ENCODE data around the gene PEG3.

Gene PEG3

DNA sequence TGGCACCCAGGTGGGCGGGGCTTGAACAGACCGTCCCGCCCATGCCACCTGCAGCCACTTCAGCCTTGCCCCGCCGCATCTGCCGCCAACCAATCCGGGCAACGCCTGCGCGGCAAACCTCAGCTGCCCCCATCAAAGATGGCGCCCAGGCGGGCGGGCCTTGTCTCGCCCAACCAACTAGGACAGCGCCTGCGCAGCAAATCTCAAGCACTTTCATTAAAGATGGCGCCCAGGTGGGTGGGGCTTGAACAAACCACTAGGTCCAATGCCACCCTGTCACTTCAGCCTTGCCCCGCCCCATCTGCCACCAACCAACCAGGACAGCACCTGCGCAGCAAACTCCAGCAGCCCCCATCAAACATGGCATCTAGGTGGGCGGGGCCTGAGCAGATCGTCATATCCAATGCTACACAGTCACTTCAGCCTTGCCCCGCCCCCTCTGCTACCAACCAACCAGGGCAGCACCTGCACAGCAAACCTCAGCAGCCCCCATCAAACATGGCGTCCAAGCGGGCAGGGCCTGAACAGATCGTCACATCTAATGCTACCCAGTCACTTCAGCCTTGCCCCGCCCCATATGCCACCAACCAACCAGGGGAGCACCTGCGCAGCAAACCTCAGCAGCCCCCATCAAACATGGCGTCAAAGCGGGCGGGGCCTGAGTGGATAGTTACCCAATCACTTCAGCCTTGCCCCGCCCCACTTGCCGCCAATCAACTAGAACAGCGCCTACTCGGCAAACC lies 1.4 kb downstream of the PEG3 start:
- DNase-seq = no peak

- no peak for DNase-seq
Measured at GRCh38 chr19:56838024-56838908, 2.3 kb downstream of the PEG3 start.

- DNase-seq = no peak
Measured at GRCh38 chr19:56837492-56838023, 3.0 kb downstream of the PEG3 start.

DNA sequence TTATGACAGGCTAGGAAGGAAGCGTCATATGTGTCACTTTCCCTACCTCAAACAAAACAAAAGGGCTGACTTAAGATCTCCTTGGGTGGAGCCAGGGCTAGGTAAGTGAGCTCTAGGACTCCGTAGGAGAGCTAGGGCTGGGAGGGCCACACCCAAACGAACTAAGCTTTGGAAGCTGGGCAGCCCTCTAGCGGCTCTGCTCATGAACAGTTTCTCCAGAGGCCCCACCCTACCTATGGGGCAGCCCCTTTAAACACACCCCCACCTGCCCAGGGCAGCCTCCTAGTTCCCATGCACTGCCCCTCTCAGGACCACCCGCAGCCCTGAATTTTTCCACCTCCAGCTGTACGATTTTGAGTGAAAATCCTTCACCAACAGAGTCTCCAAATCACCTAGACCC lies 3.5 kb downstream of the PEG3 start:
- DNase-seq = no peak

DNA sequence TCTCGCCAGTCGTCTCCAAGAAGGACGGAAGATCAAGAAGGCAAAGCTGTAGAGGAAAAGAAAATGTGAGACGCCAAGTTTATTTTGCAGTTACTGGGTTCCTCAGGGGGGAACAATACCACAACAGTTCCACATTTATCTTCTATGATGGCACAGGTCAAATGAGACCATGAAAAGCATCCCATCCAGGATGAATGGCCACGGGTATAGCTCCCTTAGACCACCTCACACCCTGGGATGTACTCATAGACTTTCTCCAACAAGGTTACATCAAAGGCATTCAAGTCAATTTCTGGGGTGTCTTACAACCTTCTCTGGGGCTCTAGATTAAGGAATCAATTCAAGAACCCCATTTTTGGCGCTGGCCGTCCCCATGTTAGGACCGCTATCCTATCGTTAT lies 4.5 kb downstream of the PEG3 start:
- DNase-seq = no peak

DNA sequence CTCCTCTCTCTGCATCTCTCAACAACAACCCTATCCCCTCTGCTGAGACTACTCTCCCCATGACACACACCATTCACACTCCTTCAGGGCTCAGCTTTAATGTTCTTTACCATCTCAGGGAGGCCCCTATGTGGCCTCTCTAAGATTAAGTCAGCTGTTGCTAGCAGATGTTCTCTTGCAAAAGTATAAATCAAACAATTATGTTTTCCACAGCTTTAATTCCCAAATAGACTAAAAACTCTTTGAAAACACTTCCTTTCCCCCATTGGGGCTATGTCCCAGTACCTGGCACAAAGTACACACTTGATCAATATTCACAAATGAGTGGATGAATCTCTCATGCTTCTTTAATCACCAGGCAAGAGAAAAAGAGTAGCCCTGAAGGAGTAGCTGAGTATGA lies 5.1 kb downstream of the PEG3 start:
- DNase-seq = no peak

- DNase-seq = no peak
Measured at GRCh38 chr19:56834564-56835375, 5.8 kb downstream of the PEG3 start.

GRCh38 chr19:56832352-56832928 lies 8.1 kb downstream of the PEG3 start:
- no peak for DNase-seq

- DNase-seq = no peak
Measured at GRCh38 chr19:56831255-56831654, 9.3 kb downstream of the PEG3 start.

- DNase-seq = no peak
Measured at GRCh38 chr19:56829596-56829995, 10.9 kb downstream of the PEG3 start.

DNA sequence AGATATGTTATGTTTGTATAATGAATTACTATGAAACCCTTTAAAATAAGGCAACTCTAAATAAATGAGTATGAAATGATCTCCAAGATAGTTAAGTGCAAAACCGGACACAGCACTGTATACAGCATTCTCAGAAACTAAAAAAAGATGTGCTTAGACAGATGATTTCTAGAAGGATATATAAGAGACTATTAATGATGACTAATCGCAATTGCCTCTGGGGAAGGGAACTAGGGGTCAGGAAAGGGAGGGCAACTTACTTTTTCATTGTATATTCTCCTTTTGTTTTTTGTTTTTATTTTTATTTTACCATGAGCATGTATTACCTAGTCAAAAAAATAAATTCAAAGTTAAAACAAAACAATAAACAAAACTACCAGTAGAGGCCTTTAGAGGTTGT lies 12.8 kb downstream of the PEG3 start:
- DNase-seq = no peak

- no peak for DNase-seq
Measured at GRCh38 chr19:56823956-56824355, 16.6 kb downstream of the PEG3 start.

DNA sequence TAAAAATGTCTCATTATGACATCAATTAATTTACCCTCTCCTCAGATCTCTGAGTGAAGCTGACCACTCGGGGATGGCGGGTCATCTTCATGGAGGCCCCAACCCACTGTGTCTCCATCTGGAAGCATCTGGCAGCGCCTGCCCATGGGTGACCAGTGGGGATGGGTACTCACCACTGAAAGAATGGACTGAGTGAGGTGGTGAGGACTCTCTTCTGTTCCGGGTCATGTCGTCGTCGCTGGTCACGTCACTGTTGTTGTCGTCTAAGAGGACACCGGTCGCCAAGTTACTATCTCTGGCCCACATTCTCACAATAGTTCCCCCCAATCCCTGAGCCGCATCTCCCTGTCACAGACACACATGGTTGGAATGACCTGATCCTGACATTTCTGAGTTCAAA lies 17.1 kb downstream of the PEG3 start:
- DNase-seq = no peak

GRCh38 chr19:56822755-56823154 lies 17.8 kb downstream of the PEG3 start:
- no peak for DNase-seq

GRCh38 chr19:56821675-56822074 lies 18.9 kb downstream of the PEG3 start:
- DNase-seq = no peak

- DNase-seq = no peak
Measured at GRCh38 chr19:56821209-56821608, 19.3 kb downstream of the PEG3 start.

- no peak for DNase-seq
Measured at GRCh38 chr19:56819166-56819565, 21.4 kb downstream of the PEG3 start.

GRCh38 chr19:56814656-56815055 lies 25.9 kb downstream of the PEG3 start:
- DNase-seq = no peak

- DNase-seq = no peak
Measured at GRCh38 chr19:56813531-56813930, 27.0 kb downstream of the PEG3 start.

GRCh38 chr19:56811480-56811879 lies 29.0 kb downstream of the PEG3 start:
- no peak for DNase-seq

DNA sequence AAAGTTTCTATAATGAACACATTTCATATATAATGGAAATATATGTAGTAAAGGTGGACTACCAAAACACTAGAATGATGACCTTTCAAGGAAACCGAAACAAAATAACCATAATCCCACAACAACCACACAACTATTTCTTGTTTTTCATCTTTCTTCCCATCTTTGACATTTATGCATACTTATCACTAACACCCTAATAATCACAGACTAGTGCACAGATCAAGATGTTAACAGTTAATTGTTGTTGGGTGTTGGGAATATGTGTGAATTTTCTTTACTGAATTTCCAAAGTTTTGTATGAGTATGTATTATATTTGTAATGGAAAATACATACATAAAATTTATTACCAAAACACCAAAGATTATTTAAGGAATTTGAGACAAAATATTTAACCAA lies 30.3 kb downstream of the PEG3 start:
- no peak for DNase-seq

DNA sequence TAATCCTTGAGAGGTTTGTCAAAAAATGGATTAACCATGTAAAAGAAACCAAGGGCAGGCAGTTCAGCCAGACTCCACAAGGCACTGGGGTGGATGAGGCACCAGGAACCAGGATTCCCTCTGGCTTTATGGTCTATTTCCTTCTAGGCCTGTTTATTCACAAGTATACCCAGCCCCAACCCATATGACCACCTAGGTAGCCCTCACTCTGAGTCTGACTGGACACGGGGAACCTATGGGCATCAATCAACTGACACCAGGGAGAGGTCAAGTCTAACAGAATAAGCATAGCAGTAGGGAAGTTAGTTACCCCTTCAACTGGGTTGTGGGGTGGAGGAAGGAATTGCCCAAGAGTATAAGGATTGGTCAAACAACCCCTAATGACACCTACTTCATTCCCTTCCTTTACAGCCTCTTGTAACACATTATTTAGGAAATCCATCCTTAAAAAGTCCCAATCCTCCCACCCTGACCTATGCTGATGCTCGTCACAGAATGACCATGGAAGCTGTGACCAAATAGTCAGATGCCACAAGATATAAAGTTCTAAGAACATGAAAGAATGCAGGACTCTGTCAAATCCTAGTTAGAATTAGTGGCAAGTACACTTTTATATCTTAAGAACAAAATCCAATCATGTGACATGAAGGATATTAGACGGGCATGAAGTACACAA lies 31.7 kb downstream of the PEG3 start:
- no peak for DNase-seq
